ENCODE data around the gene CACNA1C.

DNA sequence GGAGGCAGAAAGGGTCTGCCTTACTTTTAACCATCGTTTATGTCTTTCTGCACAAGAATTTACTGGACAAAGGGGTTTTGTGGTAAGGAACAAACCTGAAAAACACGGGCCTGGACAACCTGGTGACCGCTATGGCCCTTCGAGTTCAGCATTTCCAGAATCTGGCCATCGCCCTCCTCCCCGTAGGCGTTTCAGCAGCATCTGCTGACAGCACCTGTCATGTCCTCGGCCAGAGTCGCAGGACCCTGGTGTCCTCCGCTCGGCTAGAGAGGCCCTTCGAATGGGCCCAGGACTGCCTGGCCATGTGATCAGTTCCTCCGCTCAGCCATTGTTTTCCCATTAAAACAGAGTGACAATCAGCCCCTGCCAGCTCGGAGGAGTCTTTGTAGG, 599.2 kb downstream of the CACNA1C start:
- TF ChIP-seq, protein P1, sequence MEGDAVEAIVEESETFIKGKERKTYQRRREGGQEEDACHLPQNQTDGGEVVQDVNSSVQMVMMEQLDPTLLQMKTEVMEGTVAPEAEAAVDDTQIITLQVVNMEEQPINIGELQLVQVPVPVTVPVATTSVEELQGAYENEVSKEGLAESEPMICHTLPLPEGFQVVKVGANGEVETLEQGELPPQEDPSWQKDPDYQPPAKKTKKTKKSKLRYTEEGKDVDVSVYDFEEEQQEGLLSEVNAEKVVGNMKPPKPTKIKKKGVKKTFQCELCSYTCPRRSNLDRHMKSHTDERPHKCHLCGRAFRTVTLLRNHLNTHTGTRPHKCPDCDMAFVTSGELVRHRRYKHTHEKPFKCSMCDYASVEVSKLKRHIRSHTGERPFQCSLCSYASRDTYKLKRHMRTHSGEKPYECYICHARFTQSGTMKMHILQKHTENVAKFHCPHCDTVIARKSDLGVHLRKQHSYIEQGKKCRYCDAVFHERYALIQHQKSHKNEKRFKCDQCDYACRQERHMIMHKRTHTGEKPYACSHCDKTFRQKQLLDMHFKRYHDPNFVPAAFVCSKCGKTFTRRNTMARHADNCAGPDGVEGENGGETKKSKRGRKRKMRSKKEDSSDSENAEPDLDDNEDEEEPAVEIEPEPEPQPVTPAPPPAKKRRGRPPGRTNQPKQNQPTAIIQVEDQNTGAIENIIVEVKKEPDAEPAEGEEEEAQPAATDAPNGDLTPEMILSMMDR (IDR thresholded peaks at IDR 0.05), result no peak
- no peak for TF ChIP-seq POLR2AphosphoS5 (IDR thresholded peaks at IDR 0.05)
